Measurements from ENCODE around the gene PTPRN2. TPM values are rescaled to one million over a fixed set of nuclear protein-coding genes. Genes with fewer than 3 reads are reported as not detected.
"Not testable (repeated sequence)": the region's sequence is repeated elsewhere in the genome, so short reads cannot be mapped to it uniquely, and the experiment has no call there.

Gene PTPRN2
- total RNA-seq, 2 experiments from 2014 or later = 0.46 to 0.51 TPM

DNA sequence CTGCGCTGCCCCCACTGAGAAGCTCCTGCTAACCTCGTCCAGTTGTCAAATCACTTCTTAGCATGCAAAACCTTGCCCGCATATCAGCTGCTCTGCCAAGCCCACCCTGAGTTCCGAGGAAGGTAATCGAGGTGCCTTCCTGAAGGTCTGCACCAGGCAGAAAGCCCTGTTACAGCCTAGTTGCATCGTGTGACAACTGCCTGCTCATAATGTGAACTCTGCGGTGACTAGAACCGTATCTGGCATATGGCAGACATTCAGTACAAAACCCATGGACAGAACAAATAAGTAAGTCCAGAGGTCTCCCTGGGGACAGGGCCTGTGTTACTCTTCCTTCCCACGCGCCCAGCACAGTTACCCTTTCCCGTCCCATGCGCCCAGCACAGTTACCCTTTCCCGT is 856.5 kb downstream of the PTPRN2 start:
- DNase-seq (no peak), ATAC-seq (no peak)
- H3K27ac Mint-ChIP-seq = no peak overlapping the region
- H3K9me3 Mint-ChIP-seq (ENCODE audit: low read depth) = no peaks in the 10 kb centered on the region
- no peak overlapping the region for H3K4me3 Mint-ChIP-seq
- no peaks in the 10 kb centered on the region for H3K36me3 Mint-ChIP-seq (ENCODE audit: low read depth)
- intact Hi-C loops (cut with DNase I, micrococcal nuclease) = no loop called here
- no peaks in the 10 kb centered on the region for H3K4me1 Mint-ChIP-seq
- ChIA-PET CTCF (interaction anchor here (1.0 kb wide), 1 partner anchor 11 kb away, joined by 3 read pairs; no protein-coding TSS in a partner anchor), POLR2A (no interaction called here)
- H3K27me3 Mint-ChIP-seq = no peaks in the 10 kb centered on the region

DNA sequence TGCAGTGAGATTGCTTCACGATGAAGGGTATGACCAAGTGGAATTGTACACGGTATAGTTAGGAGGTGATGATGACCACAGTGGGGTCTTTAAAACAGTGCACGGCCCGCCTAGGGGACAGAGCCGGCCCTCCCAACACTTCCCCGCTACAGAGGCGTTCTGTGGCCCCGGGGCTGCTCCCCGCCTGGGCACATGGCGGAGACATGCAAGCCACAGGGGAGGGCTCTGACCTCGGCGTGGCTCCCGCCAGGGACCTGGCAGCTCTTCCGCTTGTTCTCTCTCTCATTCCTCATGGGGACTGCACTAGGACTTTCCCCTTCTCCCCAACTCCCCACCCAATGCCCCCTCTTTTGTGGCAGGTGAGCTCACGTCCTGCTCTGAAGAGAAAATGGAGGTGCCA is 857.0 kb downstream of the PTPRN2 start:
- CTCF ChIA-PET = interaction anchor here (1.0 kb wide), 1 partner anchor 12 kb away, joined by 3 read pairs; no protein-coding TSS in a partner anchor
- POLR2A ChIA-PET = no interaction called here
- intact Hi-C loops (cut with DNase I, micrococcal nuclease) = no loop called here
- no peaks in the 10 kb centered on the region for H3K4me1 Mint-ChIP-seq
- no peaks in the 10 kb centered on the region for H3K9me3 Mint-ChIP-seq (ENCODE audit: low read depth)
- ATAC-seq (no peak), DNase-seq (no peak)
- no peak overlapping the region for H3K4me3 Mint-ChIP-seq
- H3K36me3 Mint-ChIP-seq (ENCODE audit: low read depth) = no peaks in the 10 kb centered on the region
- no peak overlapping the region for H3K27ac Mint-ChIP-seq
- H3K27me3 Mint-ChIP-seq = no peaks in the 10 kb centered on the region

- Mint-ChIP-seq H3K4me3 (no peak overlapping the region), H3K27ac (no peak overlapping the region), H3K4me1 (no peaks in the 10 kb centered on the region), H3K36me3 (ENCODE audit: low read depth) (no peaks in the 10 kb centered on the region), H3K27me3 (no peaks in the 10 kb centered on the region), H3K9me3 (ENCODE audit: low read depth) (no peaks in the 10 kb centered on the region)
- DNase-seq = no peak
- ChIA-PET CTCF (interaction anchor here (0.6 kb wide), 1 partner anchor 128 kb away, joined by 3 read pairs; no protein-coding TSS in a partner anchor), POLR2A (no interaction called here)
- no peak for ATAC-seq
- intact Hi-C loops (cut with DNase I, micrococcal nuclease) = loop anchor here in 1 of 2 experiments (10.0 kb wide), 1 partner anchor 145 kb away; no protein-coding TSS in a partner anchor
These were observed 858.1 kb downstream of the PTPRN2 start for GRCh38 chr7:157729566-157729965.

GRCh38 chr7:157727964-157728615 is 859.5 kb downstream of the PTPRN2 start:
- ChIA-PET POLR2A (interaction anchor here (0.6 kb wide), 1 partner anchor 272 kb away, joined by 6 read pairs; no protein-coding TSS in a partner anchor), CTCF (no interaction called here)
- H3K4me3 Mint-ChIP-seq = no peak overlapping the region
- H3K36me3 Mint-ChIP-seq (ENCODE audit: low read depth) = no peaks in the 10 kb centered on the region
- no peak for ATAC-seq
- H3K27ac Mint-ChIP-seq = no peak overlapping the region
- intact Hi-C loops (cut with DNase I, micrococcal nuclease) = loop anchor here in 1 of 2 experiments (10.0 kb wide), 1 partner anchor 147 kb away; no protein-coding TSS in a partner anchor
- peaks cover 8% of the 10 kb centered on the region for H3K27me3 Mint-ChIP-seq
- no peaks in the 10 kb centered on the region for H3K4me1 Mint-ChIP-seq
- no peaks in the 10 kb centered on the region for H3K9me3 Mint-ChIP-seq (ENCODE audit: low read depth)
- DNase-seq = no peak

DNA sequence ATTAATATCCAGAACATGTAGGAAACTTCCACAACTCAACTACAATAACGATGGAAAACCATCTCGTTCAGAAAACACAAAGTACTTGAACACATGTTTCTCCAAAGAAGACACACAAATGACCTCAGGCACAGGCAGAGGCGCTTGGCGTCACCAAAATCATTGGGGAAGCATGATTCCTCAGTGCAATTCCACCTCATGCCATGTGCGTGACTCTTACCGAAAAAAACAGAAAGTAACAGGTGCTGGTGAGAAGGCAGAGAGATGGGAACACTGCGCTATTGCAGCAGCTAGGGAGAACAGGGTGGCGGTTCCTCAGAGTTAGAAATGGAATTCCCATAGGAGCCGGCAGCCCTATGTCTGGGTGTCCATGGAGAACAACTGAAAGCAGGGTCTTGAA is 860.9 kb downstream of the PTPRN2 start:
- ChIA-PET POLR2A (no interaction called here), CTCF (no interaction called here)
- intact Hi-C loops (cut with DNase I, micrococcal nuclease) = loop anchor here in 1 of 2 experiments (10.0 kb wide), 1 partner anchor 148 kb away; no protein-coding TSS in a partner anchor
- Mint-ChIP-seq H3K27ac (no peak overlapping the region), H3K9me3 (ENCODE audit: low read depth) (no peaks in the 10 kb centered on the region), H3K4me3 (no peak overlapping the region), H3K27me3 (peaks cover 8% of the 10 kb centered on the region), H3K36me3 (ENCODE audit: low read depth) (no peaks in the 10 kb centered on the region), H3K4me1 (no peaks in the 10 kb centered on the region)
- ATAC-seq = no peak
- no peak for DNase-seq

- H3K9me3 Mint-ChIP-seq (ENCODE audit: low read depth); H3K27me3 Mint-ChIP-seq; POLR2A ChIA-PET; CTCF ChIA-PET; DNase-seq; ATAC-seq; H3K36me3 Mint-ChIP-seq (ENCODE audit: low read depth); H3K27ac Mint-ChIP-seq; H3K4me1 Mint-ChIP-seq; H3K4me3 Mint-ChIP-seq: not testable (repeated sequence)
- intact Hi-C loops (cut with DNase I, micrococcal nuclease) = loop anchor here in 1 of 2 experiments (10.0 kb wide), 1 partner anchor 149 kb away; no protein-coding TSS in a partner anchor
These were observed 862.3 kb downstream of the PTPRN2 start for GRCh38 chr7:157725312-157725711.

DNA sequence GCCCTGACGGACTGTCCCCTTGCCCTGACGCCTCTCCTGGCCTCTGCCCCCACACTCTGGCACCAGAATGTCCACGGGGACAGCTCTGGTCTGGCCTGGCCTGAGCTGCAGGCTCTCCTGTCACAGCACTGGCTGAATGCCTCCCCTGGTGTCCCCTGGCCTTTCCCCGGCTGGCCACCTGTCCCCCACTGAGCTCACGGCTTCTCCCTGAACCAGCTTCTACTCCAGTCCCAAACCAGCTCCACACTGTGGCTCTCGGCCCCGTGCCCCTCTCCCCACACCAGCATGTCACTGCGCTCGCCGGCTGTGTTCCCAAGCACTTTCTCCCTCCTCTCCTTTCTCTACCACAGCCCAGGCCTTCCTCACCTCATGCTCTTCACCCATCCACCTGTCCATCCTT is 864.4 kb downstream of the PTPRN2 start:
- ChIA-PET CTCF (no interaction called here), POLR2A (no interaction called here)
- Mint-ChIP-seq H3K27me3 (peaks cover 8% of the 10 kb centered on the region), H3K4me1 (no peaks in the 10 kb centered on the region), H3K4me3 (no peak overlapping the region), H3K36me3 (ENCODE audit: low read depth) (no peaks in the 10 kb centered on the region), H3K27ac (no peak overlapping the region), H3K9me3 (ENCODE audit: low read depth) (no peaks in the 10 kb centered on the region)
- ATAC-seq (no peak), DNase-seq (no peak)
- intact Hi-C loops (cut with DNase I, micrococcal nuclease) = loop anchor here in 1 of 2 experiments (10.0 kb wide), 1 partner anchor 152 kb away; no protein-coding TSS in a partner anchor

- peaks cover 8% of the 10 kb centered on the region for H3K27me3 Mint-ChIP-seq
- ChIA-PET CTCF (no interaction called here), POLR2A (no interaction called here)
- H3K36me3 Mint-ChIP-seq (ENCODE audit: low read depth) = no peaks in the 10 kb centered on the region
- intact Hi-C loops (cut with DNase I, micrococcal nuclease) = loop anchor here in 1 of 2 experiments (10.0 kb wide), 1 partner anchor 152 kb away; no protein-coding TSS in a partner anchor
- H3K4me3 Mint-ChIP-seq = no peak overlapping the region
- DNase-seq (no peak), ATAC-seq (no peak)
- no peaks in the 10 kb centered on the region for H3K4me1 Mint-ChIP-seq
- H3K27ac Mint-ChIP-seq = no peak overlapping the region
- no peaks in the 10 kb centered on the region for H3K9me3 Mint-ChIP-seq (ENCODE audit: low read depth)
These were observed 865.2 kb downstream of the PTPRN2 start for GRCh38 chr7:157722137-157723060.

DNA sequence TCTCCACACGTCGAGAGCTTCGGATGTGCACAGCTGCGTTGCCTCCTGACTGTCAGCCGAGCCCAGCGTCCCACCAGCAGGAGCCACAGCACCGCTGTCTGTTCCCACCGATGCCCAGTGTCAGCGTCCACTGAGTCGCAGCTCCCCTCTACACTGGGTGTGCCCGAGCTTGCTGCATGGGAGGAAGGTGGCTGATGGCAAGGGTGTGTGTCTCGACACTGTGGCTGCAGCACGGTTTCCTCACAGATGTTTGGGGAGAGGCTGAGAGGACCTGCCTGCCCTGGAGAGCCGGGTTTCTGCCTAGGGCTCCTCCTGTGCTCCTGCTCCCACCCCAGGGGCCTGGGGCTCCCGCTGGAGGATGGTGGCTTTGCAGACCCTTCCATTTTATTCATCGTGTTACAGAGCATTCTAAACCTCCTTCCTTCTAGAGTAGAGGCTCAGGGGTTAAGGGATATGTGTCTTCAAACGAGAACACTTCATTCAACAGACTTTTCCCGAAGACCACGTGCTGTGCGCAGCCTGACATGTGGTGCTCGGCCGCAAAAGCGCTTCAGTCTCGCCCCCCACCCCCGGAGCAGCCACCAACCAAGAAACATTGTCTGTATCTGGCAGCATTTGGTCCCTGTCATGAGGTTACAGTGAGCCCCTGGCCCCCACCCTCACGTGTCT is 866.0 kb downstream of the PTPRN2 start:
- ChIA-PET POLR2A (no interaction called here), CTCF (no interaction called here)
- H3K4me3 Mint-ChIP-seq = no peak overlapping the region
- H3K27ac Mint-ChIP-seq = no peak overlapping the region
- peaks cover 8% of the 10 kb centered on the region for H3K27me3 Mint-ChIP-seq
- no peaks in the 10 kb centered on the region for H3K4me1 Mint-ChIP-seq
- DNase-seq = no peak
- intact Hi-C loops (cut with DNase I, micrococcal nuclease) = loop anchor here in 1 of 2 experiments (10.0 kb wide), 1 partner anchor 153 kb away; no protein-coding TSS in a partner anchor
- H3K36me3 Mint-ChIP-seq (ENCODE audit: low read depth) = no peaks in the 10 kb centered on the region
- no peaks in the 10 kb centered on the region for H3K9me3 Mint-ChIP-seq (ENCODE audit: low read depth)
- ATAC-seq = no peak

DNA sequence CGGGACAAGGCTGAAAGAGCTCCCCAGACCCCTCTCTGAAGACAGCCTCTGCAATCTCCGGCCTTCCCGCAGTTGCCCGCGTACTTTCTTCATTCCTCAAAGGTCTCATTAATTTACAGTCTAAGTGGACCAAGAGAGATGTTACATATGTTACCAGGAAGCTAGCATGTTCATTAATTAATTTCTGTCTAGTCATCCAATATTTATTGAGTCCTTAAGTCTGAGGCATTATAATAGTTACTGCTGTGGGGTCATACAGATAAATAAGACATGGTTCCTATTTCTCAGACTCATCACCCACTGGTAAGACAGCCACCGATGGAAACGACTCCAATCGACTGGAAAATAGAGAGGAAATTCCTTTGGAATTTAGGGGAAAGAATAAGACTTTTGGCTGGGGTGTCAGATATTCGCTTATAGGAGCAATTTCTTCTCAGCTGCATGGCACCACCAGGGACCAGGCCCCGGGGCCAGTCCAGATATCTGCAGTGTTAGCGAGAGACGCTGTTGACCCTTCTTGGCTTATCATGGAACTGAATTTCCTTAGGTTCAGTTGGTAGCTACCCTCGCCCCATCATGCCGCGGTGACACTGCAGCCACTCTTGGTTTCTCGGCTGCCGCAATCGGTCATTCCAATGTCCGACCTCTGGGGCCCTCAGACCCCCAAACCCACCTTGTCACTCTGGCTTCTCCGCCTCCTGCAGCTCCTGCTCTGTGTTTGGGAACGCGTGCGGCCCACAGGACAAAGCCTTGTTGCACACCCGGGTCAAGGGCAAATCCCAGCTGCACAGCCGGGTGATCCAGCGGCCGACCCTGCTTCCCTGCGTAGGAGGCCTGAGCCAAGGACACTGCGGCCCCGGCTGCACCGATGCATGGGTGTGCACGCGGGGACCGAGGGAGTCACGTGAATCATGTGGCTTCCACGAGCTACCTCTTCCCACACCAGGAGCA is 867.6 kb downstream of the PTPRN2 start:
- DNase-seq (no peak), ATAC-seq (no peak)
- no peaks in the 10 kb centered on the region for H3K9me3 Mint-ChIP-seq (ENCODE audit: low read depth)
- no peaks in the 10 kb centered on the region for H3K36me3 Mint-ChIP-seq (ENCODE audit: low read depth)
- CTCF ChIA-PET = no interaction called here
- no peak overlapping the region for H3K27ac Mint-ChIP-seq
- peaks cover 8% of the 10 kb centered on the region for H3K27me3 Mint-ChIP-seq
- no peak overlapping the region for H3K4me3 Mint-ChIP-seq
- no peaks in the 10 kb centered on the region for H3K4me1 Mint-ChIP-seq
- POLR2A ChIA-PET = no interaction called here
- intact Hi-C loops (cut with DNase I, micrococcal nuclease) = loop anchor here in 1 of 2 experiments (10.0 kb wide), 1 partner anchor 155 kb away; no protein-coding TSS in a partner anchor
